GM18511 (cell line): Measurements from ENCODE around the gene HBA1.
"Not testable (repeated sequence)": the region's sequence is repeated elsewhere in the genome, so short reads cannot be mapped to it uniquely, and the experiment has no call there.

Source experiments
- ATAC-seq: cut with Tn5 transposase; IDR thresholded peaks from one replicate; pipeline ENCODE4 v1.9.1; 2021; ENCODE audit warnings: mild to moderate bottlenecking, moderate library complexity; ENCODE audit not compliant: unreplicated experiment

The HBA1 gene

GRCh38 chr16:173928-174769, 2.3 kb upstream of the HBA1 start:
- ATAC-seq: not testable (repeated sequence)

GRCh38 chr16:175011-175949, 1.2 kb upstream of the HBA1 start:
- no peak for ATAC-seq

GRCh38 chr16:176006-176405, 474 bp upstream of the HBA1 start:
- ATAC-seq: not testable (repeated sequence)

GRCh38 chr16:177394-177822, 928 bp downstream of the HBA1 start:
- no peak for ATAC-seq

- no peak for ATAC-seq
These were observed 1.6 kb downstream of the HBA1 start for GRCh38 chr16:177981-178667.

- ATAC-seq: no peak
These were observed 2.2 kb downstream of the HBA1 start for GRCh38 chr16:178668-179015.

GRCh38 chr16:179211-180092, 3.0 kb downstream of the HBA1 start:
- no peak for ATAC-seq

- no peak for ATAC-seq
These were observed 3.7 kb downstream of the HBA1 start, which contains the start of gene HBQ1 for GRCh38 chr16:180101-180675. Gene HBQ1 (plus strand): TSS chr16:180459. CDS start chr16:180487, 28 bp downstream.

- ATAC-seq: peak; percentile 58
These were observed 4.4 kb downstream of the HBA1 start for GRCh38 chr16:180681-181564.

- ATAC-seq: no peak
These were observed 5.1 kb downstream of the HBA1 start for GRCh38 chr16:181565-182021.

- ATAC-seq: no peak
These were observed 6.5 kb downstream of the HBA1 start for GRCh38 chr16:183005-183404.

GRCh38 chr16:185213-185612, 8.7 kb downstream of the HBA1 start:
- ATAC-seq: no peak

- no peak for ATAC-seq
These were observed 9.2 kb downstream of the HBA1 start for GRCh38 chr16:185691-186090.

- ATAC-seq: no peak
These were observed 10.8 kb downstream of the HBA1 start for GRCh38 chr16:187330-187729.

GRCh38 chr16:188674-189073, 12.2 kb downstream of the HBA1 start:
- no peak for ATAC-seq

- ATAC-seq: no peak
These were observed 13.2 kb downstream of the HBA1 start for GRCh38 chr16:189604-190186.

- no peak for ATAC-seq
These were observed 15.4 kb downstream of the HBA1 start for GRCh38 chr16:191831-192230.

GRCh38 chr16:192686-193085, 16.2 kb downstream of the HBA1 start:
- ATAC-seq: no peak
